MM.1S (cell line): ENCODE measurements around the gene ALDH2.
"Not testable (repeated sequence)": the region's sequence is repeated elsewhere in the genome, so short reads cannot be mapped to it uniquely, and the experiment has no call there.

Experiments
- EZH2phosphoT487 ChIP-seq: fragments of 300-600 bp; sonication (generic); IDR thresholded peaks from 2 replicates; pipeline ENCODE4 v1.6.1; 2018; ENCODE audit warnings: antibody characterized with exemption, low read length
- TF ChIP-seq, protein P1 (sequence below): fragments of 300-600 bp; sonication (generic); IDR thresholded peaks from 2 replicates; pipeline ENCODE4 v1.5.1; 2016; ENCODE audit warnings: antibody characterized with exemption, low read length, mixed read lengths

- TF ChIP-seq, protein P1, sequence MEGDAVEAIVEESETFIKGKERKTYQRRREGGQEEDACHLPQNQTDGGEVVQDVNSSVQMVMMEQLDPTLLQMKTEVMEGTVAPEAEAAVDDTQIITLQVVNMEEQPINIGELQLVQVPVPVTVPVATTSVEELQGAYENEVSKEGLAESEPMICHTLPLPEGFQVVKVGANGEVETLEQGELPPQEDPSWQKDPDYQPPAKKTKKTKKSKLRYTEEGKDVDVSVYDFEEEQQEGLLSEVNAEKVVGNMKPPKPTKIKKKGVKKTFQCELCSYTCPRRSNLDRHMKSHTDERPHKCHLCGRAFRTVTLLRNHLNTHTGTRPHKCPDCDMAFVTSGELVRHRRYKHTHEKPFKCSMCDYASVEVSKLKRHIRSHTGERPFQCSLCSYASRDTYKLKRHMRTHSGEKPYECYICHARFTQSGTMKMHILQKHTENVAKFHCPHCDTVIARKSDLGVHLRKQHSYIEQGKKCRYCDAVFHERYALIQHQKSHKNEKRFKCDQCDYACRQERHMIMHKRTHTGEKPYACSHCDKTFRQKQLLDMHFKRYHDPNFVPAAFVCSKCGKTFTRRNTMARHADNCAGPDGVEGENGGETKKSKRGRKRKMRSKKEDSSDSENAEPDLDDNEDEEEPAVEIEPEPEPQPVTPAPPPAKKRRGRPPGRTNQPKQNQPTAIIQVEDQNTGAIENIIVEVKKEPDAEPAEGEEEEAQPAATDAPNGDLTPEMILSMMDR, result not testable (repeated sequence)
- TF ChIP-seq EZH2phosphoT487, result not testable (repeated sequence)
These were observed 62.9 kb downstream of the ALDH2 start for GRCh38 chr12:111829635-111830034.
